C4-2B (cell line): ENCODE results near the gene UNC13B.

Experiments used
- CTCF ChIP-seq: fragments of 450-650 bp; conservative IDR thresholded peaks from 2 replicates; pipeline ENCODE4 v1.5.1; 2017; ENCODE audit warnings: mild to moderate bottlenecking
- ZFX ChIP-seq: fragments of 450-650 bp; IDR thresholded peaks from 2 replicates; pipeline ENCODE4 v1.6.1; 2017

- TF ChIP-seq CTCF (no peak), ZFX (no peak)
These were observed 212.6 kb downstream of the UNC13B start for GRCh38 chr9:35374436-35374835.
